Osteoblast (primary cell): ENCODE measurements around the gene C19orf85. TPM values are rescaled to one million over a fixed set of nuclear protein-coding genes. Genes with fewer than 3 reads are reported as not detected.

Source experiments
- DNase-seq: peaks from one replicate; pipeline ENCODE4 v3.0.0; 2011; ENCODE audit warnings: low spot score, mixed read lengths; ENCODE audit not compliant: insufficient read length; ENCODE audit errors: missing footprints
- H2AFZ ChIP-seq: 2 replicates; pipeline ENCODE4 v1.6.0; 2011; ENCODE audit warnings: mild to moderate bottlenecking, low read length
- H3K27ac ChIP-seq: 2 replicates; pipeline ENCODE4 v1.5.1; 2011; ENCODE audit warnings: mild to moderate bottlenecking, low read depth, low read length, moderate library complexity
- H3K27me3 ChIP-seq: 2 replicates; pipeline ENCODE4 v1.6.0; 2012; ENCODE audit warnings: mild to moderate bottlenecking, control low read depth, inconsistent platforms, low read length, moderate library complexity; ENCODE audit not compliant: insufficient read depth
- H3K36me3 ChIP-seq: 2 replicates; pipeline ENCODE4 v1.5.1; 2011; ENCODE audit warnings: mild to moderate bottlenecking, low read length, control low read depth, moderate library complexity; ENCODE audit not compliant: insufficient read depth
- H3K4me1 ChIP-seq: 2 replicates; pipeline ENCODE4 v1.5.1; 2011; ENCODE audit warnings: mild to moderate bottlenecking, low read length, control low read depth, moderate library complexity; ENCODE audit not compliant: insufficient read depth
- H3K4me2 ChIP-seq: 2 replicates; pipeline ENCODE4 v1.6.0; 2011; ENCODE audit warnings: mild to moderate bottlenecking, low read length; ENCODE audit not compliant: insufficient read depth
- H3K4me3 ChIP-seq: fragments of 200-600 bp; sonication (generic); 3 replicates; pipeline ENCODE4 v1.5.1; 2012; ENCODE audit warnings: mild to moderate bottlenecking, low read length, inconsistent platforms; ENCODE audit not compliant: insufficient read depth
- H3K79me2 ChIP-seq: 2 replicates; pipeline ENCODE4 v1.6.0; 2012; ENCODE audit warnings: mild to moderate bottlenecking, low read length, control low read depth, inconsistent platforms; ENCODE audit not compliant: insufficient read depth
- H3K9me3 ChIP-seq: 2 replicates; pipeline ENCODE4 v1.5.1; 2011; ENCODE audit warnings: low read depth, low read length, control low read depth
- H4K20me1 ChIP-seq: 2 replicates; pipeline ENCODE4 v1.6.0; 2012; ENCODE audit warnings: mild to moderate bottlenecking, low read length, control low read depth; ENCODE audit not compliant: insufficient read depth
- total RNA-seq: library from RNA; depleted of rRNA; stranded (reverse); fragments of >200 nt; gene quantifications from 2 replicates; pipeline ENCODE4 v1.2.3, GENCODE V29; 2012
- TF ChIP-seq, protein P1 (sequence below): IDR thresholded peaks from 2 replicates; pipeline ENCODE4 v1.5.1; 2011; ENCODE audit warnings: mild to moderate bottlenecking, low read depth, low read length, moderate library complexity; ENCODE audit errors: extremely low read depth

Gene C19orf85
- total RNA-seq, 1 donor, result not detected

DNA sequence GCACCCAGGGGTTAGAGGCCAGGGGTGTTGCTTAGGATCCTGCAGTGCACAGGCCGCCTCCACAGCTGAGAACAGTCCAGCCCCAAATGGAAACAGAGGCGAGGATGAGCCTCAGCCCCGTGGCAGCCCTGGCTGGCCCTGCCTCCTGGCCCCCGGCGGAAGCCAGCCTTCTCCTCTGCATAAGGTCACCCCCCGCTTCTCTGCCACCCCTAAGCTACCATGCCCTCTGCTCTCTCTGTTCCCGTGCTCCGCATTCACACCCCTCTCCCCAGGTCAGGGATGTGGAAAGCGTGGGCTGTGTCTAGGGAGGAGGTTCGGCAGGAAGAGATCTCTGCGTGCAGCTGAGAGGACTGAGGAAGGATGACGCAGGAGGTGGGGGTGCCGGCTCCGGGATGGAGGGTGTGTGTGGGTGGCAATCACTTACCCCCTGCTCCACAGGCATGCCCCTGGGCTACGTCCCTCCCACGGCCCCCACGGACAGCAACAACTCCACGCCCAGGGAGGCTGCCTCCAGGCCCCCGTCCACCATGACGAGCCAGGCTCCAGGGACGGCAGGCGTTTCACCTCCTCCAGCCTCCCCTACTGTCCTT lies 29.7 kb upstream of the C19orf85 start:
- TF ChIP-seq, protein P1, sequence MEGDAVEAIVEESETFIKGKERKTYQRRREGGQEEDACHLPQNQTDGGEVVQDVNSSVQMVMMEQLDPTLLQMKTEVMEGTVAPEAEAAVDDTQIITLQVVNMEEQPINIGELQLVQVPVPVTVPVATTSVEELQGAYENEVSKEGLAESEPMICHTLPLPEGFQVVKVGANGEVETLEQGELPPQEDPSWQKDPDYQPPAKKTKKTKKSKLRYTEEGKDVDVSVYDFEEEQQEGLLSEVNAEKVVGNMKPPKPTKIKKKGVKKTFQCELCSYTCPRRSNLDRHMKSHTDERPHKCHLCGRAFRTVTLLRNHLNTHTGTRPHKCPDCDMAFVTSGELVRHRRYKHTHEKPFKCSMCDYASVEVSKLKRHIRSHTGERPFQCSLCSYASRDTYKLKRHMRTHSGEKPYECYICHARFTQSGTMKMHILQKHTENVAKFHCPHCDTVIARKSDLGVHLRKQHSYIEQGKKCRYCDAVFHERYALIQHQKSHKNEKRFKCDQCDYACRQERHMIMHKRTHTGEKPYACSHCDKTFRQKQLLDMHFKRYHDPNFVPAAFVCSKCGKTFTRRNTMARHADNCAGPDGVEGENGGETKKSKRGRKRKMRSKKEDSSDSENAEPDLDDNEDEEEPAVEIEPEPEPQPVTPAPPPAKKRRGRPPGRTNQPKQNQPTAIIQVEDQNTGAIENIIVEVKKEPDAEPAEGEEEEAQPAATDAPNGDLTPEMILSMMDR, result no peak
- peaks cover 34% of the 10 kb centered on the region for H3K36me3 ChIP-seq
- H3K4me3 ChIP-seq, result peak overlapping the region; percentile 70
- H4K20me1 ChIP-seq, result no peaks in the 10 kb centered on the region
- H2AFZ ChIP-seq, result peak overlapping the region; percentile 70
- H3K79me2 ChIP-seq, result peaks cover 7% of the 10 kb centered on the region
- DNase-seq, result peak; percentile 99
- H3K9me3 ChIP-seq, result no peaks in the 10 kb centered on the region
- H3K27me3 ChIP-seq, result no peaks in the 10 kb centered on the region
- H3K4me1 ChIP-seq, result peaks cover 32% of the 10 kb centered on the region
- peak overlapping the region; percentile 82 for H3K27ac ChIP-seq
- peak overlapping the region; percentile 81 for H3K4me2 ChIP-seq

DNA sequence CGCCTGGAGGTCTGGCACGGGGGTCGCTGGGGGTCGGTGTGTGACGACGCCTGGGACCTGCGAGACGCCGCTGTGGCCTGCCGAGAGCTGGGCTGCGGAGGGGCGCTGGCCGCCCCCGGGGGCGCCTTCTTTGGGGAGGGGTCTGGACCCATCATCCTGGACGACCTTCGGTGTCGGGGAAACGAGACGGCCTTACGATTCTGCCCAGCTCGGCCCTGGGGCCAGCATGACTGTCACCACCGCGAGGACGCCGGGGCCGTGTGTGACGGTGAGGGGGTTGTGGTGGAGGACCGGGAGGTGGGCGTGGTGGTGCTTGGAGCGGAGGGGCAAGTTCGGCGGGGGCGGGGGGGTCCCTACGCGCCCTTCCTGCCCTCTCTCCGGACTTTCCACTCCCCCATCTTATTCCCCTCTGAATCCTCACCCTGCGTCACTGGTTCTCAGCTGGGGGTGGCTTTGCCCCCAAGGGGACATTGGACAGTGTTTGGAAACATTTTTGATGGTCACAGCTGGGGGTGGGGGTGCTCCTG lies 29.2 kb upstream of the C19orf85 start:
- Histone ChIP-seq H3K4me3 (peak overlapping the region; percentile 70), H3K27me3 (no peaks in the 10 kb centered on the region), H3K27ac (peak overlapping the region; percentile 82)

DNA sequence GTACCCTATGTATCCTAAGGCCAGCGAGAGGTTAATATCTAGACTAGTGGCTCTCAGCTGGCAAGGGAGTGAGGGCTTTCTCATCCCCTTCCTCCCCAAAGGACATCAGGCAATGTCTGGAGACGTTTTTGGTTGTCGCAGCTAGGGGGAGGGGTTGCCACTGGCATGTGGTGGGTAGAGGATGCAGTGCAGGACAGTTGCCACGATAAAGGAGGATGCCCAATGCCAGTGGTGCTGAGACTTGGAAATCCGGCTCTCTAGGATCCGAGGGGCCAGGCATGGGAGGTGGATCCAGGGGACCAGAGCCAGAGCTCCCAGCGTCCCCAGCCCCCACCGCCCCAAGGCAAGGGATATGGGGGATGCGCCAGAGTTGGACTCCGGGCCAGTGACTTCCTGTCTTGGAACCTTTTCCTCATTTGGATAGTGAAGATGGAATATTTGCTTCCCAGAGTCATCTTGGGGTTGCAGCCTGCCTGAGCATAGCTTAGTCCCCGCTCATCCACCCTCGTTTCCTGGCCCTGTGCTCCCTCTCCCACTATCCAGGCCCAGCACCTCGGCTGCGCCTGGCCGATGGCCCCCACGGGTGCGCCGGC lies 28.6 kb upstream of the C19orf85 start:
- peak overlapping the region; percentile 70 for H3K4me3 ChIP-seq
- no peaks in the 10 kb centered on the region for H3K27me3 ChIP-seq
- peaks cover 23% of the 10 kb centered on the region for H3K36me3 ChIP-seq
- peaks cover 40% of the 10 kb centered on the region for H3K4me1 ChIP-seq
- peak overlapping the region; percentile 9 for H2AFZ ChIP-seq
- TF ChIP-seq, protein P1, result no peak
- peak; percentile 93 for DNase-seq
- no peaks in the 10 kb centered on the region for H3K9me3 ChIP-seq
- H4K20me1 ChIP-seq, result no peaks in the 10 kb centered on the region
- peaks cover 7% of the 10 kb centered on the region for H3K79me2 ChIP-seq
- peak overlapping the region; percentile 82 for H3K27ac ChIP-seq
- H3K4me2 ChIP-seq, result peak overlapping the region; percentile 81

More for the DNA sequence above, 29.2 kb upstream of the C19orf85 start:
- peak; percentile 88 for DNase-seq
- H2AFZ ChIP-seq, result peak overlapping the region; percentile 70
- H3K9me3 ChIP-seq, result no peaks in the 10 kb centered on the region
- peaks cover 36% of the 10 kb centered on the region for H3K4me1 ChIP-seq
- H3K36me3 ChIP-seq, result peaks cover 28% of the 10 kb centered on the region
- H3K79me2 ChIP-seq, result peaks cover 7% of the 10 kb centered on the region
- no peaks in the 10 kb centered on the region for H4K20me1 ChIP-seq
- peak overlapping the region; percentile 81 for H3K4me2 ChIP-seq
- TF ChIP-seq, protein P1, result no peak

DNA sequence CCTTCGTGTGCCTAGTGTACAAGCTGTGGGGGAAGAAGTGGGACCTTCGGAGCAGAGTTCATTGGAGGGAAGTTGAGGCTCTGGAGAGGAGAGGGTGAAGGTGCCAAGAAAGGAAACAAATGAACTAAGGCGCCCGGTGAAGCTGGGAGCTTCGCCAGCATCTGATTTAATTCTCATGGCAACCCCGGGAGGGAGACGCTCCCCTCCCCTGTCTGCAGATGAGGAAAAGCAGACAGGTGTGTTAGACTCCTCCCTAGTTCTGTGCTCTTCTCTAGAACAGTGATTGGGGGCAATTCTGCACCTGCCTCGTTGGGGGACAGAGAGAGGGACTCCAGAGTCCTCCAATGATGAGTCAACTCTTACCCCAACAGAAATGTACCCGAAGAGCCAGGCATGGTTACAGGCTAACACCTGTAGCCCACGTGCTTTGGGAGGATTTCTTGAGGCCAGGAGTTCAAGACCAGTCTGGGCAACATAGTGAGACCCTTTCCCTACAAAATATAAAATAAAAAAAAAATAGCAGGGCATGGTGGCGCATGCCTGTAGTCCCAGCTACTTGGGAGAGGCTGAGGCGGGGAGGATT lies 27.9 kb upstream of the C19orf85 start:
- no peak overlapping the region for H3K4me2 ChIP-seq
- peaks cover 7% of the 10 kb centered on the region for H3K79me2 ChIP-seq
- H3K4me1 ChIP-seq, result peaks cover 46% of the 10 kb centered on the region
- TF ChIP-seq, protein P1, result no peak
- no peak overlapping the region for H2AFZ ChIP-seq
- peaks cover 18% of the 10 kb centered on the region for H3K36me3 ChIP-seq
- peak; percentile 89 for DNase-seq
- no peak overlapping the region for H3K27ac ChIP-seq
- H3K9me3 ChIP-seq, result no peaks in the 10 kb centered on the region
- H3K4me3 ChIP-seq, result no peak overlapping the region
- no peaks in the 10 kb centered on the region for H3K27me3 ChIP-seq
- no peaks in the 10 kb centered on the region for H4K20me1 ChIP-seq
